A673 (cell line): ENCODE results near the gene ATP8B4. TPM values are rescaled to one million over a fixed set of nuclear protein-coding genes. Genes with fewer than 3 reads are reported as not detected.

Source experiments
- BruUV-seq: library from RNA; stranded (reverse); fragments of 400-500 nt; replicated peaks from 2 replicates; lab custom pipeline; 2021; lab: Mats Ljungman, UMichigan
- CTCF ChIA-PET: fragments of 300-600 bp; sonication (Branson Sonifier 250); formaldehyde crosslinking; loops from one replicate; lab custom pipeline; 2022; ENCODE audit warnings: antibody characterized with exemption; lab: Charles Lee
- POLR2A ChIA-PET: fragments of 300-600 bp; sonication (Branson Sonifier 250); formaldehyde crosslinking; loops from one replicate; lab custom pipeline; 2022; ENCODE audit warnings: antibody characterized with exemption; ENCODE audit not compliant: low non-redundant PET; lab: Charles Lee
- DNase-seq: peaks from one replicate; pipeline ENCODE4 v3.0.0-alpha.2; 2015; ENCODE audit warnings: low spot score
- H3K27ac ChIP-seq: fragments of 200-600 bp; sonication (generic); 2 replicates; pipeline ENCODE4 v1.5.1; 2016; ENCODE audit warnings: mixed run types, low read depth, mild to moderate bottlenecking, mixed read lengths, antibody characterized with exemption, low read length; ENCODE audit not compliant: poor library complexity, severe bottlenecking
- H3K27me3 ChIP-seq: fragments of 200-600 bp; sonication (generic); replicated peaks from 2 replicates; pipeline ENCODE4 v1.6.1; 2017; ENCODE audit warnings: mixed run types, low read depth, mild to moderate bottlenecking, mixed read lengths, antibody characterized with exemption, low read length; ENCODE audit not compliant: insufficient read depth, poor library complexity
- H3K36me3 ChIP-seq: fragments of 200-600 bp; sonication (generic); 2 replicates; pipeline ENCODE4 v1.6.1; 2016; ENCODE audit warnings: mixed run types, mild to moderate bottlenecking, mixed read lengths, antibody characterized with exemption, low read length; ENCODE audit not compliant: insufficient read depth, poor library complexity, severe bottlenecking
- H3K4me1 ChIP-seq: fragments of 200-600 bp; sonication (generic); 2 replicates; pipeline ENCODE4 v1.6.1; 2017; ENCODE audit warnings: mixed run types, mild to moderate bottlenecking, mixed read lengths, antibody characterized with exemption, low read length; ENCODE audit not compliant: insufficient read depth, poor library complexity, severe bottlenecking
- H3K4me3 ChIP-seq: fragments of 200-600 bp; sonication (generic); 2 replicates; pipeline ENCODE4 v1.5.1; 2016; ENCODE audit warnings: low read depth, mixed run types, mild to moderate bottlenecking, mixed read lengths, low read length; ENCODE audit not compliant: poor library complexity, severe bottlenecking
- H3K9me3 ChIP-seq: fragments of 200-600 bp; sonication (generic); 2 replicates; pipeline ENCODE4 v1.6.1; 2016; ENCODE audit warnings: mixed run types, low read depth, mild to moderate bottlenecking, mixed read lengths, antibody characterized with exemption, low read length; ENCODE audit not compliant: poor library complexity, severe bottlenecking
- EZH2 ChIP-seq: fragments of 200-600 bp; sonication (generic); IDR thresholded peaks from 2 replicates; pipeline ENCODE4 v1.6.1; 2017; ENCODE audit warnings: borderline replicate concordance, low read depth, mild to moderate bottlenecking, mixed read lengths, antibody characterized with exemption, low read length; ENCODE audit not compliant: poor library complexity, severe bottlenecking
- intact Hi-C: fragments of 100-400 bp; cut with micrococcal nuclease; formaldehyde crosslinking; loops from one replicate; pipeline ENCODE4 v1.10.0; 2022; ENCODE audit not compliant: unreplicated experiment
- total RNA-seq: library from RNA; stranded (reverse); gene quantifications from 2 replicates; pipeline ENCODE4 v1.2.3, GENCODE V29; 2021
- TF ChIP-seq, protein P1 (sequence below): fragments of 300-800, 200-600 bp; sonication (generic); conservative IDR thresholded peaks from 2 replicates; pipeline ENCODE4 v1.5.1; 2017; ENCODE audit warnings: low read depth, mild to moderate bottlenecking, antibody characterized with exemption, low read length, moderate library complexity, mixed read lengths

The ATP8B4 gene
- total RNA-seq, 1 experiment from 2014 or later: 0.30 TPM

DNA sequence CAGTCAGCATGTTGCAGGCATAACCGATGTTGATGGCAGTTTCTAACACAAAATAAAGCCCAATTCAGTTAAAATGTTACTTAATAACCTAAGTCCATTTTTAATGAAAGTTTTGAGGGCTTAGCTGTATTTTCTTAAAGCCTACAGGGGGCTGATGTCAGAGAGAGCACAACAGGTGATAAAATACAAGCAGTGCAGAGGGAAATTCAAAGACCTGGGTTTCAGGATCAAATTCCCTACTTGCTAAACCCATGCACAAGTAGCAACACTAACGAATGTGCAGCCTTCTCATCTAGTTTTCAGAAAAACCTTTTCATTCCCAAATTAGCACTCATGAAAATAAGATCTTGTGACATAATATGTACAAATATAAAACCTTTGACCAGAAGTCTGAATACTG is 202.0 kb downstream of the ATP8B4 start:
- Histone ChIP-seq H3K27ac (no peak overlapping the region), H3K4me1 (no peaks in the 10 kb centered on the region), H3K4me3 (no peak overlapping the region), H3K36me3 (no peaks in the 10 kb centered on the region), H3K9me3 (no peaks in the 10 kb centered on the region), H3K27me3 (peaks cover 13% of the 10 kb centered on the region)
- BruUV-seq: no TSS peak
- CTCF ChIA-PET: no interaction called here
- no peak for DNase-seq
- TF ChIP-seq, protein P1, sequence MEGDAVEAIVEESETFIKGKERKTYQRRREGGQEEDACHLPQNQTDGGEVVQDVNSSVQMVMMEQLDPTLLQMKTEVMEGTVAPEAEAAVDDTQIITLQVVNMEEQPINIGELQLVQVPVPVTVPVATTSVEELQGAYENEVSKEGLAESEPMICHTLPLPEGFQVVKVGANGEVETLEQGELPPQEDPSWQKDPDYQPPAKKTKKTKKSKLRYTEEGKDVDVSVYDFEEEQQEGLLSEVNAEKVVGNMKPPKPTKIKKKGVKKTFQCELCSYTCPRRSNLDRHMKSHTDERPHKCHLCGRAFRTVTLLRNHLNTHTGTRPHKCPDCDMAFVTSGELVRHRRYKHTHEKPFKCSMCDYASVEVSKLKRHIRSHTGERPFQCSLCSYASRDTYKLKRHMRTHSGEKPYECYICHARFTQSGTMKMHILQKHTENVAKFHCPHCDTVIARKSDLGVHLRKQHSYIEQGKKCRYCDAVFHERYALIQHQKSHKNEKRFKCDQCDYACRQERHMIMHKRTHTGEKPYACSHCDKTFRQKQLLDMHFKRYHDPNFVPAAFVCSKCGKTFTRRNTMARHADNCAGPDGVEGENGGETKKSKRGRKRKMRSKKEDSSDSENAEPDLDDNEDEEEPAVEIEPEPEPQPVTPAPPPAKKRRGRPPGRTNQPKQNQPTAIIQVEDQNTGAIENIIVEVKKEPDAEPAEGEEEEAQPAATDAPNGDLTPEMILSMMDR: no peak
- TF ChIP-seq EZH2: no peak
- intact Hi-C loops: no loop called here
- POLR2A ChIA-PET: no interaction called here

DNA sequence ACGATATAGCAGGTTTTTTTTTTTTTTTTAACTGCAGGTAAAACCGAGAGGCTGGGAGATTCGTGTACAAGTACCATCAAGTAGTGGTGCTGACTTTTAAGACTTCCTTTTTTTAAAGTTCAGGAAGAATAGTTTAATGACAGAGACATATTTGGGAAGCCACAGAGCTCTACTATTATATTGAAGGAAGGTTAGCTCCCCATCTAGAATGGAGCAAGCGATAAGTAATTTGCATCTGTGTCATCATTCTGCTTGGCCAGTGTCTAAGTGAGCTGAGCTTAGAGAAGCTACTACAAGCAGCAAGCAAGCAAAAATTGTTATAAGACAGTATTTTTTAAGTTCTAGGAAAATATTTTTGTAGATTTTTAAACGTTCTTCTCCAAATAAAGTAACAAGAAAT is 203.2 kb downstream of the ATP8B4 start:
- no peak for DNase-seq
- TF ChIP-seq, protein P1: no peak
- no peak for TF ChIP-seq EZH2
- BruUV-seq: no TSS peak
- Histone ChIP-seq H3K4me3 (no peak overlapping the region), H3K4me1 (no peaks in the 10 kb centered on the region), H3K27ac (no peak overlapping the region), H3K9me3 (no peaks in the 10 kb centered on the region), H3K27me3 (peaks cover 13% of the 10 kb centered on the region), H3K36me3 (no peaks in the 10 kb centered on the region)
- ChIA-PET POLR2A (no interaction called here), CTCF (no interaction called here)
- intact Hi-C loops: no loop called here

DNA sequence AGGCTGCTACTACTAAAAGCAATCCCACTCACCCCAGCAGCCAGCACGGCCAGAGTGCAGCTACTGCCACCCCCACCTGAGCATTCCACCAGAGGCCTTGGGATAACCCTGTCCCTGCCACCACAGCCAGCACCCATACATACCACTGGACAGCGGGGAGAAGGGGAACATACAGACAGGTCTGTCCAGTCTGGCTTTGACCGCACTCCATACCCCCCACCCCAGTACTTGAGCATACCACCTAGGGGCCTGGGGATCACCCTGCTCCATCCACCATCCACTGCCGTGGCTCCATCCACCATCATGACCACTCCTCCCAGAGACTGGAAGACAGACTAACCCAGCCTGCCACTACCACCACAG is 210.1 kb downstream of the ATP8B4 start:
- TF ChIP-seq, protein P1: no peak
- TF ChIP-seq EZH2: no peak
- intact Hi-C loops: no loop called here
- no peaks in the 10 kb centered on the region for H3K36me3 ChIP-seq
- DNase-seq: no peak
- no peaks in the 10 kb centered on the region for H3K4me1 ChIP-seq
- no peak overlapping the region for H3K27ac ChIP-seq
- no TSS peak for BruUV-seq
- no peak overlapping the region for H3K4me3 ChIP-seq
- no peaks in the 10 kb centered on the region for H3K27me3 ChIP-seq
- CTCF ChIA-PET: no interaction called here
- POLR2A ChIA-PET: no interaction called here
- no peaks in the 10 kb centered on the region for H3K9me3 ChIP-seq
